GM19351 (cell line): ENCODE results near the gene CCDC122.
"Not testable (repeated sequence)": the region's sequence is repeated elsewhere in the genome, so short reads cannot be mapped to it uniquely, and the experiment has no call there.

Source experiments
- ATAC-seq: cut with Tn5 transposase; IDR thresholded peaks from one replicate; pipeline ENCODE4 v1.9.1; 2021; ENCODE audit warnings: mild to moderate bottlenecking, moderate library complexity; ENCODE audit not compliant: unreplicated experiment

Gene CCDC122

GRCh38 chr13:43877766-43878165, 1.8 kb downstream of the CCDC122 start:
- no peak for ATAC-seq

DNA sequence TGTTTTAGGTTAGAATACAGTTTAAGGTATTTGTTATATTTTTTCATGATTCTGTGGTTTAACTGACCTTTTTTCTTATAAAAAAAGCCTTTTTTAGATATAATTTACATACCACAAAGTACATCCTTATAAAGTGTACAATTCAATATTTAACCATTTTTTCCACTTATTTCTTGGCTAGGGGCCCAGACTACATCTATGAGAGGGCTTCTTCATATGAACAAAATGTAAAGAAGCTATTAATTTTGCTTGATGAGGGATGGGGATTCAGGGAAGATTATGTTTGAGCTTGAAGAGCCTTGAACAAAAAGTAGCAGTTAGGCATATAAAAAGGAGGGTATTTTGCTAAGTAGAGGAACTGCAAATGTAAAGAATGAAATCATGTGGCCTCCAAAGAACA, 2.2 kb downstream of the CCDC122 start:
- ATAC-seq = no peak

- no peak for ATAC-seq
These were observed 3.2 kb downstream of the CCDC122 start for GRCh38 chr13:43876366-43876765.

DNA sequence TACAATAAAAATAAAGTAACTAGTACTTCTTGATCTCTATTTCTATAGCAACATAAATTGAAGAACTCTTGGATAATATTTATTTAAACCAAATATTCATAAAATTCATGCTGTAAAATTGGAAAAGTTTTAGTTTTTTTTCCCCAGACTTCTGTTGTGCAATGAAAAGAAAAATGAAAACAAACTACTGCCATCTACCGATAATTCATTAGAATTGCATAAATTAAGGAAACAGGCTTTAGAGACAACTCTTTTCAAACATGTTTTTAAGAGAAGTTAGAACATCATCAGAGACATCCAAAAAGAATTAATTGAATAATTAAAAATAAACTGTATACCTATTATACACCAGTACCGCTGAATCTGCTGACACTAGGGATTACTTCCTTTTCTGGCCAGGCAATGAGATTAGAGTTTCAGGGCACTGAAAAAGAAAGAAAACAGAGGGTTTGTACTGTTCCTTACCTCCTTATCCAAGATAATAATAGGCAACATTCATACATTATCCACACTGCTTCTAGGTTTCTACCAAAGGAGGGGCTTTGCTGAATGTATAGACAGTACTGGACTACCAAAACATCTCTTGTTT, 4.9 kb downstream of the CCDC122 start:
- no peak for ATAC-seq

GRCh38 chr13:43872181-43872580, 7.4 kb downstream of the CCDC122 start:
- ATAC-seq = no peak

DNA sequence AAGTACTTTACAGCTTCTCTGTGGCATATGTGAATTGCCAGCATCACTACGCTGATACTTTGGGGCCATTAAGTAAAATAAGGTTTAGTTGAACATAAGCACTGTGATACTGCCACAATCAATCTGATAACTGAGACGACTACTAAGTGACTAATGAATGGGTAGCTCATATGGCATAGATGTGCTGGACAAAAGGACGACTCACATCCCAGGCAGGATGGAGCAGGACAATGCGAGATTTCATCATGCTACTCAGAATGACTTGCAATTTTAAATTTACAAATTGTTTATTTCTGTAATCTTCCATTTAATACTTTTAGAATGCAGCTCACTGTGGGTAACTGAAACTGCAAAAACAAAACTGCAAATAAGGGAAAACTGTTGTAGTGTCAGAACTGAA, 13.6 kb downstream of the CCDC122 start:
- ATAC-seq = no peak

DNA sequence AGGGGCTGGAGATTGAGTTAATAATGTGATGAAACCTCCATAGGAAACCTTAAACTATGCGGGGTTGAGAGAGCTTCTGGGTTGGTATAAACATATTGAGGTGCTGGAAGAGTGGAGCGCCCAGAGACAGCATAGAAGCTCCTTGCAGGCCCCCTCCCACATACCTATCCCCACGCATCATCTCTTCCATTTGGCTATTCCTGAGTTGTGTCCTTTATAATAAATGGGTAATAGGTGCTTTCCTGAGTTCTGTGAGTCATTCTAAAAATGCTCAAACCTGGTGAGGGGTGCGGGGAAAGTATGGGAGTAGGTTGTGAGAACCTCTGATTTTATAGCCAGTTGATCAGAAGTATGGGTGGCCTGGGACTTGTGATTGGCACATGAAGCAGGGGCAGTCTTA, 14.6 kb downstream of the CCDC122 start:
- no peak for ATAC-seq

DNA sequence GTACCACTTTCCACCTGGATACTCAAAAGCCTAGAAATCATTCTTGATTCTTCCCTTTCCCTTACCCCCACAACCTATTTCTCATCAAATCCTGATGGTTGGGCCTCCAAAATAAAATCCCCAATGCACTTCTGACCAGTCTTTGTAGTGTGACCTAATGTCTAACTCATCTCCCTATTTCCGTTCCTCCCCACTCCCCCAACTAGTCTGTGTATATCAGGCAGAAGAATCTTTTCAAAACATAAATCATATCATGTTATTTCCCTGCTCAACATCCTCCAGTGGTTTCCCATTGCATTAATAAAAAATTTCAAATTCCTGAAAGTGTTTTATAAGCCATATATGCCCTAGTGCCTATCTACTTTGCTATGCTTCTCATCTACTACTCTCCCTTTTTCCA, 17.7 kb downstream of the CCDC122 start:
- no peak for ATAC-seq

- ATAC-seq = no peak
These were observed 26.6 kb downstream of the CCDC122 start for GRCh38 chr13:43852923-43853404.

GRCh38 chr13:43850873-43851272, 28.7 kb downstream of the CCDC122 start:
- no peak for ATAC-seq

DNA sequence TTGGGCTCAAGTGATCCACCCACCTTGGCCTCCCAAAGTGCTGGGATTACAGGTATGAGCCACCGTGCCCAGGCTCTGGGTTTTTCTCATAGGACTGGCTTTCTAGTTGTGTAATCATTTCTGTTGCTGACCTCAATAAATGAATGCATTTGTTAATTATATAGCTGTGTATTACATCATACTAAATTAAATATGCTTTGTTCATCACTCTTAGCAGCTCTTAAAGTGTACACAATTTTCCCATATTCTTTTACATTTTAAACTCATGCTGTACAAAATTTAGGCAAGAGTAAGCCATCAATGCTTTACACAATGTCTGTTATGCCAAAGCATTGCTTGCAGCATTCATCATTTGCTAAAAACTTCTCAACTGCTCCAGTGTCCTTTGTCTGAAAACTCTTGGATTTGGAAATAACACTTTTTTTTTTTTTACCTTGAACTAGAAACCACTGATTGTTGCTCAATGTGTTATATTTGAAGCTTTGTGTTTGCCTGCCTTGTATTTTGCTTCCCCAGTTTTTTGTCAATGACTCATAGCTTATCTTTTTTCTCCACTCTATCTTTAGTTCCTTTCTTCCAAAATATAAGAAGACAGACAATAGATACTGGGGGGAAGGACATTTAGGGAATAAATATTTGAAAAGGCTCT, 31.4 kb downstream of the CCDC122 start:
- no peak for ATAC-seq

DNA sequence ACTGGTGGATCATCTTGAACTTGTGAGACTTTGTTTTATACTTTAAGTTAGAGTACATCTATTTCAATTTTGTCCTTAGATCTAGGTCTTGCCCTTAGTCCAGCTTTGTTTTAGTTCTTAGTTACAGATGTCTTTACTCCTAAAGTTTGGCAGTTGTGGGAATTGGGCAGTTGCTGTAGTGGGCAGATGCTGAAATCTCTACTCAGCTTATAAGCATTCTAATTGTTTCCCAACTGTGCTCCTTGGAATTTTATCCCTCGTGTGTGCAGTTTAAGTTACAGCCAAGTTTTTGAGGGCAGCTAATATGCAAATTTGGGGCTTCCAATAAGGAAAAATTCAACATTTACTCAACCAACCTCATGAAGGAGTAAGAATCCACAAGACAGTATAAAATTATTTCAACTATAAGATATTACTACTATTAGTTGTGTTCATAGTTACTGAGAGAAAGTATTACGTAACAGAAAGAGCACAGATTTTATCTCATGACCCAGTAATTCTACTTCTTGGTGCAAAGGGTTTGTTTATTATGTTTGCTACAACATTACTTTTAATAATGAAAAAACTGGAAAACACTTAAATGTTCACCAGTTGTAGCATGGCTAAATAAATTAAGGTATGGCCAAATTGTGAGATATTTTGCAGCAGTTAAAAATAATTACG, 32.9 kb downstream of the CCDC122 start:
- ATAC-seq = no peak

GRCh38 chr13:43838909-43839308, 40.6 kb downstream of the CCDC122 start:
- ATAC-seq = no peak

GRCh38 chr13:43835701-43836100, 43.8 kb downstream of the CCDC122 start:
- no peak for ATAC-seq

- no peak for ATAC-seq
These were observed 48.5 kb downstream of the CCDC122 start for GRCh38 chr13:43831088-43831487.

- ATAC-seq = no peak
These were observed 49.1 kb downstream of the CCDC122 start for GRCh38 chr13:43830497-43830881.

DNA sequence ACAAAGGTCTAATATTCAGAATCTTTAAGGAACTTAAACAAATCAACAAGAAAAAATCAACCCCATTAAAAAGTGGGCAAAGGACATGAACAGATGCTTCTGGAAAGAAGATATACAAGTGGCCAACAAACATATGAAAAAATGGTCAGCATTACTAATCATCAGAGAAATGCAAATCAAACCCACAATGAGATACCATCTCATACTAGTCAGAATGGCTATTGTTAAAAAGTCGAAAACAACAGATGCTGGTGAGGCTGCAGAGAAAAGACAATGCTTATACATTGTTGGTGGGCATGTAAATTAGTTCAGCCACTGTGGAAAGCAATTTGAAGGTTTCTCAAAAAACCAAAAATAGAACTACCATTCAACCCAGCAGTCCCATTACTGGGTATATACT, 54.9 kb downstream of the CCDC122 start:
- ATAC-seq = not testable (repeated sequence)

- no peak for ATAC-seq
These were observed 56.6 kb downstream of the CCDC122 start for GRCh38 chr13:43822969-43823368.

DNA sequence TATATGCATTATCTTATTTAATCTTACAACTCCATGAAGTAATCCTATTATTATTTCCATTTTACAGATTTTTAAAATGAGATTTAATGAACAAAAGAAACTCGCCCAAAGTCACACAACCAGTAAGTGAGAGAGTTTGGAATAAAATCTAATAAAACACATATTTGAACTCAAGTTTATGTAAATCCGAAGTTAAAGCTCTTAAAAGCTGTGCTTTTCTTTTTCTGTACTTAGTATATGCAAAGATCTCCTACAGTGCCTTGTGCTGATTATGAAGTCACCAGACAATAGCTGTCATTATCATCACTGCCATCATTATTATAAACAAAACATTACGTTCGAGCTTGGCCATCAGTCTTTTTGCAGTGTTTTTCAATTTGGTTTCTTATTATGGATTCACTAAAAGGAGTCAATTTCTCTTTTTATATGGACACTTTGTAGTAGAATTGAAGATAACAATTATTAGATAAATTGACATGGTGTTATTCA, 63.1 kb downstream of the CCDC122 start:
- no peak for ATAC-seq

DNA sequence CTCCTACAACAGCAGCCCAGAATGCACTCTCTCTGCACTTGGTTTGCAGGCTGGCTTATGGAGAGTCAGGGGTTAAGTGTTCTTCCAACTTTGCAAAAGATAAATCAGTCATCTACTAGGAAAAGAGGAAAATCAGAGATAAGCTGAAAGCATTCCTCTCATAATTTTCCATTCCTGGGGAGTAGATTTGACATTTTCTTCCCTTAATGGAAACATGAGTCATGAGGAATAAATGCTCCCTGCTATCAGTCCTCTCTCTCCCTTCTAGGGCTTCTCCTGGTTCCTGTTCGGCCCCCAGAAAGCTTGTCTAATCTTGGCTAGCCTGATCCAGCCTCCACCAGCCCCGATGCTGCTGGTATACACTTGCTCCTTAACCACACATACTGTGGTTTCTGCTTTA, 64.3 kb downstream of the CCDC122 start:
- ATAC-seq = no peak

DNA sequence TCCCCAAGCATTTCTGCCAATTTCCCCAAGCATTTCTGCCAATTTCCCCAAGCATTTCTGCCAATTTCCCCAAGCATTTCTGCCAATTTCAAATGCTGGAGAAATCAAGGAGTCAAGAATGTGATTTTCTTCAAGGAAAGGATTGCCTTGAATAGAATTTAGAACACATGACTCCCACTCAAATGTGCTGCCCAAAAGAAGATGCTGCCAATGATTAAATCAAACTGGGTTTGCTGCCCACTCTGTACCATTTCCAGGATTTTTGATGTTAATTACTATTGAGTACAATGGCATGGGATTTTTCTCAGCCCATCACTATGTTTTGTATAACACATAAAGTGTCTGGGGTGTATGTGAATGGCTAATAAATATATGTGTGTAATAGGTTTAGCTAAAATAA, 70.9 kb downstream of the CCDC122 start:
- ATAC-seq = no peak

GRCh38 chr13:43805681-43806128, 73.8 kb downstream of the CCDC122 start:
- ATAC-seq = no peak
